H9 (cell line): ENCODE results near the gene HECA. TPM values are rescaled to one million over a fixed set of nuclear protein-coding genes. Genes with fewer than 3 reads are reported as not detected.

ENCODE experiments used
- DNase-seq: peaks from one replicate; pipeline ENCODE4 v3.0.0-alpha.2; 2017
- H2AFZ ChIP-seq: one replicate; pipeline ENCODE4 v1.6.1; 2013; ENCODE audit warnings: mild to moderate bottlenecking, low read length, control low read depth, moderate library complexity
- H2AK5ac ChIP-seq: 2 replicates; pipeline ENCODE4 v1.6.1; 2013; ENCODE audit warnings: low read length, control low read depth, mixed read lengths; ENCODE audit not compliant: insufficient read length
- H2BK120ac ChIP-seq: one replicate; pipeline ENCODE4 v1.6.1; 2013; ENCODE audit warnings: low read depth, mild to moderate bottlenecking, low read length, control low read depth, inconsistent platforms; ENCODE audit not compliant: poor library complexity, severe bottlenecking
- H2BK12ac ChIP-seq: 2 replicates; pipeline ENCODE4 v1.6.1; 2013; ENCODE audit warnings: low read length, control low read depth, mixed read lengths, low read depth; ENCODE audit not compliant: insufficient read length
- H2BK15ac ChIP-seq: 2 replicates; pipeline ENCODE4 v1.6.1; 2013; ENCODE audit warnings: low read depth, low read length, control low read depth
- H2BK20ac ChIP-seq: one replicate; pipeline ENCODE4 v1.6.1; 2013; ENCODE audit warnings: low read depth, mild to moderate bottlenecking, low read length, control low read depth, inconsistent platforms; ENCODE audit not compliant: poor library complexity, severe bottlenecking
- H2BK5ac ChIP-seq: 2 replicates; pipeline ENCODE4 v1.6.1; 2013; ENCODE audit warnings: low read length, control low read depth, mixed read lengths; ENCODE audit not compliant: insufficient read length
- H3K14ac ChIP-seq: 2 replicates; pipeline ENCODE4 v1.6.1; 2013; ENCODE audit warnings: low read length, control low read depth; ENCODE audit not compliant: insufficient read depth
- H3K18ac ChIP-seq: 2 replicates; pipeline ENCODE4 v1.6.1; 2013; ENCODE audit warnings: low read depth, mild to moderate bottlenecking, mixed read lengths, low read length, control low read depth; ENCODE audit not compliant: insufficient read length
- H3K23ac ChIP-seq: 2 replicates; pipeline ENCODE4 v1.6.1; 2013; ENCODE audit warnings: low read length, control low read depth, mixed read lengths, low read depth; ENCODE audit not compliant: insufficient read length
- H3K23me2 ChIP-seq: 2 replicates; pipeline ENCODE4 v1.6.1; 2013; ENCODE audit warnings: low read depth, mild to moderate bottlenecking, mixed read lengths, low read length, control low read depth; ENCODE audit not compliant: insufficient read length, poor library complexity, severe bottlenecking
- H3K27ac ChIP-seq: 2 replicates; pipeline ENCODE4 v1.5.1; 2013; ENCODE audit warnings: low read length, control low read depth, mixed read lengths, low read depth; ENCODE audit not compliant: insufficient read length
- H3K27me3 ChIP-seq: 2 replicates; pipeline ENCODE4 v1.6.1; 2013; ENCODE audit warnings: low read length, control low read depth, inconsistent platforms; ENCODE audit not compliant: insufficient read depth
- H3K4ac ChIP-seq: 2 replicates; pipeline ENCODE4 v1.6.1; 2013; ENCODE audit warnings: low read depth, mild to moderate bottlenecking, control low read depth, inconsistent platforms, low read length, moderate library complexity
- H3K4me1 ChIP-seq: 2 replicates; pipeline ENCODE4 v1.6.1; 2013; ENCODE audit warnings: low read length, control low read depth, inconsistent platforms; ENCODE audit not compliant: insufficient read depth
- H3K4me2 ChIP-seq: 2 replicates; pipeline ENCODE4 v1.6.1; 2013; ENCODE audit warnings: low read length, control low read depth, mixed read lengths; ENCODE audit not compliant: insufficient read length, insufficient read depth
- H3K56ac ChIP-seq: 2 replicates; pipeline ENCODE4 v1.6.1; 2013; ENCODE audit warnings: low read depth, mild to moderate bottlenecking, mixed read lengths, low read length, control low read depth; ENCODE audit not compliant: insufficient read length
- H3K79me1 ChIP-seq: 2 replicates; pipeline ENCODE4 v1.6.1; 2013; ENCODE audit warnings: low read depth, mild to moderate bottlenecking, moderate library complexity, low read length, control low read depth, inconsistent platforms; ENCODE audit not compliant: insufficient read depth, poor library complexity, severe bottlenecking
- H3K79me2 ChIP-seq: 2 replicates; pipeline ENCODE4 v1.6.1; 2013; ENCODE audit warnings: low read length, control low read depth, inconsistent platforms; ENCODE audit not compliant: insufficient read depth
- H3K9ac ChIP-seq: 2 replicates; pipeline ENCODE4 v1.6.1; 2013; ENCODE audit warnings: low read length, control low read depth, mixed read lengths; ENCODE audit not compliant: insufficient read length; ENCODE audit errors: extremely low read depth
- H3K9me3 ChIP-seq: one replicate; pipeline ENCODE4 v1.6.1; 2013; ENCODE audit warnings: low read depth, low read length, inconsistent platforms; ENCODE audit not compliant: control insufficient read depth
- H3T11ph ChIP-seq: one replicate; pipeline ENCODE4 v1.6.1; 2013; ENCODE audit warnings: mild to moderate bottlenecking, low read length, control low read depth, inconsistent platforms
- H4K20me1 ChIP-seq: one replicate; pipeline ENCODE4 v1.6.1; 2013; ENCODE audit not compliant: control insufficient read depth, insufficient read length, insufficient read depth
- H4K5ac ChIP-seq: 2 replicates; pipeline ENCODE4 v1.6.1; 2013; ENCODE audit warnings: low read depth, mild to moderate bottlenecking, mixed read lengths, low read length, control low read depth; ENCODE audit not compliant: insufficient read length
- H4K8ac ChIP-seq: replicated peaks from 2 replicates; pipeline ENCODE4 v1.6.1; 2013; ENCODE audit warnings: low read length, control low read depth, mixed read lengths, low read depth; ENCODE audit not compliant: insufficient read length
- H4K91ac ChIP-seq: 2 replicates; pipeline ENCODE4 v1.6.1; 2013; ENCODE audit warnings: low read depth, mild to moderate bottlenecking, moderate library complexity, mixed read lengths, low read length, control low read depth; ENCODE audit not compliant: insufficient read length
- H3K27ac Mint-ChIP-seq, 3 experiments: 2 replicates in 2 of 3; 3 replicates in 1 of 3; pipeline ENCODE4 v1.8.0; 2020 to 2021; ENCODE audit warnings: mixed read lengths in 3 of 3, mild to moderate bottlenecking in 1 of 3, moderate library complexity in 1 of 3
- H3K27me3 Mint-ChIP-seq: 2 replicates; pipeline ENCODE4 v1.8.0; 2021; ENCODE audit warnings: low read depth, mild to moderate bottlenecking, moderate library complexity, mixed read lengths
- H3K36me3 Mint-ChIP-seq, 3 experiments: 2 replicates in 2 of 3; 3 replicates in 1 of 3; pipeline ENCODE4 v1.8.0; 2020 to 2021; ENCODE audit warnings: low read depth in 3 of 3, mixed read lengths in 3 of 3; ENCODE audit not compliant: insufficient read depth in 1 of 3
- H3K4me1 Mint-ChIP-seq, 2 experiments: 2 replicates each; pipeline ENCODE4 v1.8.0; 2020; ENCODE audit warnings: mixed read lengths in 2 of 2
- H3K4me3 Mint-ChIP-seq, 2 experiments: 2 replicates in 1 of 2; 3 replicates in 1 of 2; pipeline ENCODE4 v1.8.0; 2020 to 2021; ENCODE audit warnings: mild to moderate bottlenecking in 2 of 2, mixed read lengths in 2 of 2, moderate library complexity in 1 of 2
- H3K9me3 Mint-ChIP-seq, 2 experiments: 2 replicates in 1 of 2; 3 replicates in 1 of 2; pipeline ENCODE4 v1.8.0; 2020; ENCODE audit warnings: mild to moderate bottlenecking in 2 of 2, mixed read lengths in 2 of 2, moderate library complexity in 1 of 2
- WGBS: extraction: QIAGEN DNeasy Blood & Tissue Kit; methylation state at CpG from one replicate; pipeline ENCODE4 v1.1.7; 2013; ENCODE audit warnings: missing lambda C conversion rate, low lambda C conversion rate, mixed read lengths; ENCODE audit not compliant: insufficient read length; ENCODE audit errors: extremely low coverage; 5-methylcytosine and 5-hydroxymethylcytosine counted together
- total RNA-seq: library from RNA; stranded (reverse); gene quantifications from 2 replicates; pipeline ENCODE4 v1.2.1, GENCODE V29; 2021
- TF ChIP-seq, protein P1 (sequence below): fragments of 200-600 bp; sonication (generic); conservative IDR thresholded peaks from 3 replicates; pipeline ENCODE4 v1.8.0; 2021; ENCODE audit warnings: antibody characterized with exemption, mild to moderate bottlenecking

HECA gene
- total RNA-seq, 1 experiment from 2014 or later, result 4.8 TPM

DNA sequence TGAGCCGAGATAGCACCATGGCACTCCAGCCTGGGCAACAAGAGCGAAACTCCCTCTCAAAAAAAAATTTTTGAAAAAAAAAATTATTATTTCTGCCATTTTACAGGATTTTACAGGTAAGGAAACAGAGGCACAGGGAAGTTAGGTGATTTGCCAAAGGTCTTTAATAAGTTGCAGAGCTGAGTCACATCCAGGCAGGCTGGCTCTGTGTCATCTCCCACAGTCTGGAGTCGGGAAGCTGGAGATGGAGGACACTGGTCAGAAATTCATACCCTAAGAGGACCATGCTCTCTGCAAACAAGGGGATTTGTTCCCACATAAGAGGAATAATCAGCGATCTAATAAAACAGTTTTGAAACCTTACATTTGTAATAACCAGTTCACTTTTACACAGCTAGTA is 24.1 kb downstream of the HECA start:
- Mint-ChIP-seq H3K36me3 (peaks cover 0 to 5% (median 0%) of the 10 kb centered on the region in 3 experiments; a peak in 2 of 7 replicates), H3K9me3 (peaks cover 0 to 2% of the 10 kb centered on the region in 2 experiments; a peak in 1 of 5 replicates), H3K4me1 (peaks cover 14 to 17% of the 10 kb centered on the region in 2 experiments), H3K27ac (no peak overlapping the region), H3K27me3 (no peaks in the 10 kb centered on the region; the same call in 1 of the 2 replicates), H3K4me3 (no peak overlapping the region)
- Histone ChIP-seq H3K79me2 (no peaks in the 10 kb centered on the region), H3T11ph (no peak overlapping the region), H2AFZ (no peak overlapping the region), H4K91ac (no peak overlapping the region), H3K23me2 (no peaks in the 10 kb centered on the region), H2BK5ac (no peak overlapping the region), H2BK15ac (no peak overlapping the region), H4K8ac (no peak overlapping the region), H2BK12ac (no peak overlapping the region), H2AK5ac (no peak overlapping the region), H3K27me3 (no peaks in the 10 kb centered on the region), H3K27ac (no peak overlapping the region), H3K9ac (no peak overlapping the region), H3K18ac (no peak overlapping the region), H3K4me1 (0 out of 2 replicates have a peak, but pooled peaks cover 3% of the 10 kb centered on the region), H3K4ac (no peak overlapping the region), H3K79me1 (no peaks in the 10 kb centered on the region), H2BK120ac (no peak overlapping the region), H2BK20ac (no peak overlapping the region), H3K14ac (no peak overlapping the region), H4K5ac (no peak overlapping the region), H3K4me2 (no peak overlapping the region), H3K9me3 (no peaks in the 10 kb centered on the region), H4K20me1 (no peaks in the 10 kb centered on the region), H3K56ac (no peak overlapping the region), H3K23ac (no peak overlapping the region)
- WGBS, result no CpG with 5 or more reads among the region's 4 CpGs
- DNase-seq, result no peak
- TF ChIP-seq, protein P1, sequence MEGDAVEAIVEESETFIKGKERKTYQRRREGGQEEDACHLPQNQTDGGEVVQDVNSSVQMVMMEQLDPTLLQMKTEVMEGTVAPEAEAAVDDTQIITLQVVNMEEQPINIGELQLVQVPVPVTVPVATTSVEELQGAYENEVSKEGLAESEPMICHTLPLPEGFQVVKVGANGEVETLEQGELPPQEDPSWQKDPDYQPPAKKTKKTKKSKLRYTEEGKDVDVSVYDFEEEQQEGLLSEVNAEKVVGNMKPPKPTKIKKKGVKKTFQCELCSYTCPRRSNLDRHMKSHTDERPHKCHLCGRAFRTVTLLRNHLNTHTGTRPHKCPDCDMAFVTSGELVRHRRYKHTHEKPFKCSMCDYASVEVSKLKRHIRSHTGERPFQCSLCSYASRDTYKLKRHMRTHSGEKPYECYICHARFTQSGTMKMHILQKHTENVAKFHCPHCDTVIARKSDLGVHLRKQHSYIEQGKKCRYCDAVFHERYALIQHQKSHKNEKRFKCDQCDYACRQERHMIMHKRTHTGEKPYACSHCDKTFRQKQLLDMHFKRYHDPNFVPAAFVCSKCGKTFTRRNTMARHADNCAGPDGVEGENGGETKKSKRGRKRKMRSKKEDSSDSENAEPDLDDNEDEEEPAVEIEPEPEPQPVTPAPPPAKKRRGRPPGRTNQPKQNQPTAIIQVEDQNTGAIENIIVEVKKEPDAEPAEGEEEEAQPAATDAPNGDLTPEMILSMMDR, result no peak
